Measurements from ENCODE around the gene ERBB4.

GRCh38 chr2:211494536-211494935, 1044.1 kb downstream of the ERBB4 start:
- no peak for TF ChIP-seq CTCF (conservative IDR thresholded peaks at IDR 0.05; ENCODE audit: low read depth, low read length)
- no peak for TF ChIP-seq EZH2 (IDR thresholded peaks at IDR 0.05; ENCODE audit: borderline replicate concordance, low read depth, low read length, poor library complexity, severe bottlenecking)
